Subcutaneous adipose tissue (tissue), 4 donors: Measurements from ENCODE around the gene ENTREP1. TPM values are rescaled to one million over a fixed set of nuclear protein-coding genes. Genes with fewer than 3 reads are reported as not detected.

Experiments used
- total RNA-seq, 4 donors: library from RNA; depleted of rRNA; stranded (reverse); fragments of >200 nt; gene quantifications; one replicate each; pipeline ENCODE4 v1.1.0, GENCODE V29; 2016
- TF ChIP-seq, protein P1 (sequence below): fragments of 450-650 bp; IDR thresholded peaks from one replicate; pipeline ENCODE4 v1.5.1; 2016; ENCODE audit warnings: low read depth, mild to moderate bottlenecking, control low read depth, antibody characterized with exemption, moderate library complexity

Gene ENTREP1
- total RNA-seq, 4 donors from 2014 or later: 3.3 to 12.6 (median 6.0) TPM

GRCh38 chr9:69428017-69428785 lies 103.2 kb downstream of the ENTREP1 start:
- TF ChIP-seq, protein P1, sequence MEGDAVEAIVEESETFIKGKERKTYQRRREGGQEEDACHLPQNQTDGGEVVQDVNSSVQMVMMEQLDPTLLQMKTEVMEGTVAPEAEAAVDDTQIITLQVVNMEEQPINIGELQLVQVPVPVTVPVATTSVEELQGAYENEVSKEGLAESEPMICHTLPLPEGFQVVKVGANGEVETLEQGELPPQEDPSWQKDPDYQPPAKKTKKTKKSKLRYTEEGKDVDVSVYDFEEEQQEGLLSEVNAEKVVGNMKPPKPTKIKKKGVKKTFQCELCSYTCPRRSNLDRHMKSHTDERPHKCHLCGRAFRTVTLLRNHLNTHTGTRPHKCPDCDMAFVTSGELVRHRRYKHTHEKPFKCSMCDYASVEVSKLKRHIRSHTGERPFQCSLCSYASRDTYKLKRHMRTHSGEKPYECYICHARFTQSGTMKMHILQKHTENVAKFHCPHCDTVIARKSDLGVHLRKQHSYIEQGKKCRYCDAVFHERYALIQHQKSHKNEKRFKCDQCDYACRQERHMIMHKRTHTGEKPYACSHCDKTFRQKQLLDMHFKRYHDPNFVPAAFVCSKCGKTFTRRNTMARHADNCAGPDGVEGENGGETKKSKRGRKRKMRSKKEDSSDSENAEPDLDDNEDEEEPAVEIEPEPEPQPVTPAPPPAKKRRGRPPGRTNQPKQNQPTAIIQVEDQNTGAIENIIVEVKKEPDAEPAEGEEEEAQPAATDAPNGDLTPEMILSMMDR: no peak

- TF ChIP-seq, protein P1: no peak
Observed at GRCh38 chr9:69429281-69429680, 104.3 kb downstream of the ENTREP1 start.

DNA sequence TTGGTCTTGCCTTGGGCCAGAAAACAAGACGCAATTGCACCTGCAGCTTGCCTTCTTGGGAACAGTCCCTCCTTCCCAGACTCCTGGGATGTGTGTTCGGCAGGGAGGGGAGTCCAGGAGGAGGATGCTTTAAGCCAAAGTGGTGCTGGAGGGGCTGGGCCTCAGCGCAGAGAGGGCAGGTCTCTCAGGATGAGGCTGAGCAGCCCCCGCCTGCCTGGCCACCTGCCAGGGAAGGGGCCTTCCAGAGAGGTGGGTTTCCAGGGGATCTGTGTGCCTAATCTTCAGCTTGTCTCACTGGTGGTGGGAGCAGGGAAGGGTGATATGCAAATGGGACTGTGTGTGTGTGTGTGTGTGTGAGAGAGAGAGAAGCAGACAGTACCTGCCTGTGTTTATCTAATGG lies 105.2 kb downstream of the ENTREP1 start:
- TF ChIP-seq, protein P1: no peak

DNA sequence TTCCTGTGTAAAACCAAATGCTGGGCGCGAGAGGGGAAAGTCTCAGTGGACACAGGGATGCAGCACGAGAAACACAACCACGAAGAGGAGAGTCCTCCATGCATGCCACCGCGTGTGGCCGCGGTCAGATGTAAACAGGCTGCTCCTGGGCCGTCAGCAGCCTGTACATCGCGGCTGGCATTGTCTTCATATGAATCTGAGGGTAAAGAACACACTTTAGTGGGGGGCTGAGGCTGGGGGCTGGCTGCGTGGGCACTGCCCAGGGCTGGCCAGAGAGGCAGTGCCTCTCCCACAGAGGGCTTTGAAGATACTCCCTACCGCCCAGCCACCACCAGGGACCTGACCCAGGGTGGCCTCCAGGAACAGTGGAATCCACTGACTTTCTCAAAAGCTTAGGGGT lies 106.2 kb downstream of the ENTREP1 start:
- TF ChIP-seq, protein P1: no peak

GRCh38 chr9:69431777-69432176 lies 106.8 kb downstream of the ENTREP1 start:
- TF ChIP-seq, protein P1: no peak

DNA sequence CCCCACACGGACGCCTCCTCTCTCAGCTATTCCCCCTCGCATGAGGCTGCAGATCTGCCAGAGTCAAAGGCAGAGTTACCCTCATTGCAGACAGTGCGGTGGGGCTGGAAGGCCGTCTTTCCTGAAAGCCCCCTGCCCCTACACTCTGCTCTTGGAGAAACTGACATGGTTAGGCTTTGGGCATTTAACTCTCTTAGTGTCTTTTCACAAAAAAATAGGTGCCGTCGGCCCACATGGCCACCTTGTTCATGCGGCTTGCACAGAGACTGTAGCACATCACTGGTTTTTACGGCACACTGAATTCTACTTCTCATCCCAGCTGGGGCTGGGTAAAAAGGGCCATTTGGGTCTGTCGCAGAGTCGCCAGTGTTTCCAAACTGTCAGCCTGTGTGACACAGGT lies 107.6 kb downstream of the ENTREP1 start:
- TF ChIP-seq, protein P1: no peak

GRCh38 chr9:69433392-69433791 lies 108.4 kb downstream of the ENTREP1 start:
- TF ChIP-seq, protein P1: no peak
